CD4-positive, alpha-beta T cell treated with Interferon alpha-2 for 1 hour (primary cell): Measurements from ENCODE around the gene MAP1LC3A.

Experiments used
- DNase-seq, 2 donors: peaks; one replicate each; pipeline ENCODE4 v3.0.0-alpha.2; 2020 to 2022

The MAP1LC3A gene

DNA sequence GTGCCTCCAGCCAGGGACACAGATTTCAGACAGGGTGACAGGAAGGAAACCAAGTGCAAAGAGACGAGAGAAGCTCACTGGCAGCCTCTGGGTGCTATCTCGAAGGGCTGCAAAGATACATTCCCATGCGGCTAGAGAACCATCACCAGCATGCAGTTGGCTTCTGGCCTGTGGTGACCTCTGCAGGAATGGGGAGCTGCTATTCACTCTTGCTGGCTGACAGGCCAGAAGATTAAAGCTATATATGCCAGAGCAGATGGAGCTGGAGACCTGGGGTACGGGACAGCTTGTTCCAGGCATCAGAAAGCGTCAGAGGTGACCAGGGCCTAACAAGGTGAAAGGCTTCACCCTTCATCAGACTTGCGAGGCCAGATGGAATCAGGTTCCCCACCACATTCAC is 20.0 kb downstream of the MAP1LC3A start:
- DNase-seq = no peak

DNA sequence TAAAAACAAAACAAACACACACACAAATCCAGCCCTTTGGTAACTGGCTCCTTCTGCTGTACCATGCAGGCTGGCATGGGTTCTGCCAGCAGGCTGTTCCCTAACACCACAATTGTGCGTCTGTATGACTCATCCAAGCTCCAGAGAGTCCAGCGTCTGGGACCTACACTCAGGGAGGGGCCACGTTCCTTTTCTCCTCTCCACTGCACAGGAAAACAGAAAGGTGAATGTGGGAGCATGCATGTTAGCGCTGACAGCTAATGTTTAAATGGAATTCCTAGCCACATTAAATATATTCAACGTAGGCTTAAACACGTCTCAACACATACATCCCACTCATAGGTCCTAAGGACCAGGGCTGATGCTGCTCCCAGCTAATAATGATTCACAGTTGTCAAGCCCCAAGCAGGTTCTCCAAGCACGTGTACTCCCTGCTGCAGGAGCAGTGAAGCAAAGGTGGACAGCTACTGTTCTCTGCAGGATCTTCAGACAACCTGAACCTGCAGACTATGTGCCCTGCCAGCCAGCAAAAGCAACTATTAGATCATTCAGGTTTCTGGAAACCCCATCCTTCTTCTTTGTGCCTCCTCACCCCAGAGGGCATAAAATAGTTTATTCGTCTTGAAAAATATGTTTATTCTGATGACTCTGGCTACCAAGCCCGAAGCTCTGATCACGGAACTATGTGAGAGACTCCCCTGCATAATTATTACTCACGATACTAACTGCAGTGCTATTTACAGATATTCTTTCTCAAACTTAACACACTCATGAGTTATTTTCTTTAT is 20.9 kb downstream of the MAP1LC3A start:
- no peak for DNase-seq

DNA sequence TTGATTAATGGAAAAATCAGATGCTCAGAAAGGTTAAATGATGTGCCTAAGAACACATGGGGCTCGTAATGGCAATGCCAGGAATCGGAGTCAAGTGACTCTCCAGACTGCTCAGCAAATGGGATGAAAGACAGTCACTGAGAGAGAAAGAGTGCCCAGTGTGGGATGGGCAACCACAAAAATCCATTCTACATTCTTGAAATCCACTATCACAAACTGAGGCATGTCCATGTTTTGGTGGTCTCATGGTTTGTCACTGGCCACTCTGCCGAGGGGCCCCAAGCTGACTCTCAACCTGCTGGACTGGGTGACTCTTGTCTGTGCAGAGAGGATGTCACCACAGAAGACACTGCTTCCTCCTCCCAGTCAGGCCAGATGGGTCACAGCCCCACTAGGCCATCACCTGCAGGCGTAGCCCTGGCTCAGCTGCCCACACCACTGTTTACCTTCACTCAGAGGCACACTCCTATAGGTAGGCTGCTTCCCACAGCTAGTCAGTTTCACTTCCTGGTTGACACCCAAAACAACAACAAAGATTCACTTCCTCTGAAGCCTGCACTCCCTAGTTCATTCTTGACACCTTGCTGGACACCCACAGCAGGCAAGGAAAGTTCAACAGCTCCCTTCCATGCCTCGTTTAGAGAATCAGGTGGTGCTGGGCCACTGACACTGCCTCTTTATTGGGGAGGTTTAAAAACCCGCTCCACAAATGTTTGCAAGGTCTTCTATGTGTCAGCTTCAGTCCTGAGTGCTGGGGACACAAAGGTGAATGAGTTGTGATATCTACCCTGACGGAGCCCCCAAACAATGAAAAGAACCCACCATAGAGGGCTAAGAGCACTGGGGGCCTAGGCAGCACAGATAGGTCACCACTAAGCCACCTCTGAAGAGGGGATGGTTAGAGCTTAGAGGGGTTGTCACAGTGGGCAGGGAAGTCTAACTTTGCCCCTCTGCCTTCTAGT is 21.7 kb downstream of the MAP1LC3A start:
- no peak for DNase-seq

- DNase-seq = no peak
These were observed 23.0 kb downstream of the MAP1LC3A start for GRCh38 chr20:34581341-34582184.

DNA sequence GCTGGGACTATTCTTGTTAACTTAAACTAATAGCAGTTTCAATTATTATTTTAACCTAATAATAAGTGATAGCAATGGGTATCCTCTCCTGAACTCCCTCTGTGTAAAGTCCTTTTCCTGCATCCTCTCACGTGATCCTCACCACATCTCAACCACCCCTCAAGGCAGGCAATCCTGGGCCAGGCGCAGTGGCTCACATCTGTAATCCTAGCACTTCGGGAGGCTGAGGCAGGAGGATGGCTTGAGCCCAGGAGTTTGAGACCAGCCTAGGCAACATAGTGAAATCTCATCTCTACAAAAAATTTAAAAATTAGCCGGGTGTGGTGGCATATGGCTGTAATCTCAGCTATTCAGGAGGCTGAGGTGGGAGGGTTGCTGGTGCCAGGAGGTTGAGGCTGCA is 23.7 kb downstream of the MAP1LC3A start:
- no peak for DNase-seq

DNA sequence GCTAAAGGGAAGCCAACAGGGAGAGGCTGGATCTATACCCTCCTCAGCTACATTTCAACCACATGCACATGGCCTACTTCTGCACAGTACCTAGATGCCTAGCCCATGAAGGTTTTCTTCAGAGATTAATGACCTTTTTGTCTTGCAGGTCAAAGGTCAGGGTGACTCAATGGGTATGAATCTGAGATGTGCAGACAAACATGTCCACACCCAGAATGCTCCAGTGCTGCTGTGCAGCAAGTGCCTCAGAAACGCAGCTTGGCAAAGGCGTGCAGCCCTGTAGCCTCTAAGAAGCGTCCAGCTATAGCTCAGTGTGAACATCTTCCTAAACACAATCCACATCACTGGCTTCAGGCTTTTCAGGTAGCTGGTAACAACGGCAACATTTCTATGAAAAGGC is 24.4 kb downstream of the MAP1LC3A start:
- DNase-seq = no peak

- no peak for DNase-seq
These were observed 25.0 kb downstream of the MAP1LC3A start for GRCh38 chr20:34583544-34583943.

DNA sequence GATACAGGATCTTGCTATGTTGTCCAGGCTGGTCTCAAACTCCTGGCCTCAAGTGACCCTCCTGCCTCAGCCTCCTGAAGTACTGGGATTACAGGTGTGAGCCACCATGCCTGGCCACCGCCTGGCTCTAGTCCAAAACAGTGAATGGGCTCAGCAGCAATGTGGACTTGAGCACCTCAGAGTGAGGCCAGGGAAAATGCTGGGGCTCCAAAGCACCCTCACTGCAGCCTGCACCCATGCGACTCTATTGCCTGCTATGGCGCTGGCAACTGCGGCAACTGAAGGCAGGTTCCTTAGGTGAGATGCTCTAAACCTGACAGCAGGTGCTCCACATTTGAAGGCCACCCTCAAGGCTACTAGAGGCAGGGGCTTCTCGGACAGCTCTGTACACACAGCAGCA is 26.5 kb downstream of the MAP1LC3A start:
- no peak for DNase-seq

- DNase-seq = no peak
These were observed 28.1 kb downstream of the MAP1LC3A start for GRCh38 chr20:34586488-34587163.

- DNase-seq = no peak
These were observed 37.1 kb downstream of the MAP1LC3A start for GRCh38 chr20:34595377-34596184.

- DNase-seq = no peak
These were observed 42.6 kb downstream of the MAP1LC3A start for GRCh38 chr20:34600892-34601653.

- DNase-seq = no peak
These were observed 46.7 kb downstream of the MAP1LC3A start for GRCh38 chr20:34604980-34605788.

DNA sequence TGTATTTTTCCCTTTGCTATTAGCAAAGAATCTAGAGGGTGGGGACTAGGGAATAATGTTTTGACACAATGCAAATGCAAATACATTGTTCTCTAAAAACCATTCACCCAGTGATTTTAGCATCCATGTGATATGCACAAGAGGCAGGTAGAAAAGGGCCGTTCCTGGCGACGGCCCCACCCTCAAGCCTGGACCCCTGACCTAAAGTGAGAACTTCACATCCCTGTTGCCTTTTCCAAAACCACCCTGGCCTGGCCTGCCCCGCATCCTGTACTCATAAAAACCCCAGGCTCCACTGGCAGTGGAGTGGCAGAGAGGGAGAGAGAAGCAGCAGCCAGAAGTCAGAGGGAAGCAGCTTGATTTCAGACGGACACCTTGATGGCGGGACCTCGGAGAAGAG is 48.5 kb downstream of the MAP1LC3A start:
- DNase-seq = no peak
